Neuron (in vitro differentiated cells): ENCODE measurements around the gene UPB1.
"Not testable (repeated sequence)": the region's sequence is repeated elsewhere in the genome, so short reads cannot be mapped to it uniquely, and the experiment has no call there.

Source experiments
- H2AFZ ChIP-seq: one replicate; pipeline ENCODE4 v1.6.1; 2013; ENCODE audit warnings: low read depth, mild to moderate bottlenecking, inconsistent platforms, low read length, moderate library complexity
- H3K27me3 ChIP-seq: one replicate; pipeline ENCODE4 v1.6.1; 2013; ENCODE audit warnings: low read length; ENCODE audit not compliant: insufficient read depth
- H3K36me3 ChIP-seq: one replicate; pipeline ENCODE4 v1.6.1; 2013; ENCODE audit warnings: low read length; ENCODE audit not compliant: insufficient read depth
- H3K4me1 ChIP-seq: one replicate; pipeline ENCODE4 v1.6.1; 2013; ENCODE audit warnings: low read length; ENCODE audit not compliant: insufficient read depth
- H3K4me3 ChIP-seq: 2 replicates; pipeline ENCODE4 v1.5.1; 2013; ENCODE audit warnings: mild to moderate bottlenecking, low read length, moderate library complexity
- H3K9me3 ChIP-seq: one replicate; pipeline ENCODE4 v1.6.1; 2013; ENCODE audit warnings: low read length

UPB1 gene

GRCh38 chr22:24486501-24486921, 8.6 kb upstream of the UPB1 start:
- H3K4me1 ChIP-seq: no peaks in the 10 kb centered on the region

GRCh38 chr22:24489011-24489410, 6.1 kb upstream of the UPB1 start:
- no peak overlapping the region for H3K4me3 ChIP-seq
- H3K27me3 ChIP-seq: peaks cover 10% of the 10 kb centered on the region
- H3K9me3 ChIP-seq: no peaks in the 10 kb centered on the region
- no peaks in the 10 kb centered on the region for H3K36me3 ChIP-seq
- no peaks in the 10 kb centered on the region for H3K4me1 ChIP-seq
- no peak overlapping the region for H2AFZ ChIP-seq

More at GRCh38 chr22:24486501-24486921, 8.6 kb upstream of the UPB1 start:
- Histone ChIP-seq H2AFZ (no peak overlapping the region), H3K9me3 (no peaks in the 10 kb centered on the region), H3K36me3 (no peaks in the 10 kb centered on the region), H3K4me3 (no peak overlapping the region), H3K27me3 (peaks cover 3% of the 10 kb centered on the region)

- H2AFZ ChIP-seq, H3K9me3 ChIP-seq, H3K36me3 ChIP-seq, H3K4me1 ChIP-seq, H3K4me3 ChIP-seq: not testable (repeated sequence)
- H3K27me3 ChIP-seq: peaks cover 13% of the 10 kb centered on the region
Observed at GRCh38 chr22:24489434-24489833, 5.7 kb upstream of the UPB1 start.

- H2AFZ ChIP-seq: no peak overlapping the region
- no peaks in the 10 kb centered on the region for H3K36me3 ChIP-seq
- H3K4me3 ChIP-seq: no peak overlapping the region
- no peaks in the 10 kb centered on the region for H3K4me1 ChIP-seq
- peaks cover 2% of the 10 kb centered on the region for H3K9me3 ChIP-seq
- H3K27me3 ChIP-seq: peaks cover 34% of the 10 kb centered on the region
Observed at GRCh38 chr22:24492391-24492790, 2.7 kb upstream of the UPB1 start.

- Histone ChIP-seq H3K9me3 (peaks cover 2% of the 10 kb centered on the region), H2AFZ (no peak overlapping the region), H3K4me1 (no peaks in the 10 kb centered on the region), H3K36me3 (no peaks in the 10 kb centered on the region), H3K27me3 (peaks cover 41% of the 10 kb centered on the region), H3K4me3 (no peak overlapping the region)
Observed at GRCh38 chr22:24494167-24494527, 985 bp upstream of the UPB1 start.

GRCh38 chr22:24495365-24495675, 188 bp downstream of the UPB1 start:
- Histone ChIP-seq H3K4me3 (no peak overlapping the region), H3K27me3 (peaks cover 41% of the 10 kb centered on the region), H3K36me3 (no peaks in the 10 kb centered on the region), H3K9me3 (peaks cover 2% of the 10 kb centered on the region), H3K4me1 (peaks cover 11% of the 10 kb centered on the region), H2AFZ (no peak overlapping the region)

GRCh38 chr22:24496234-24496633, 1.1 kb downstream of the UPB1 start:
- Histone ChIP-seq H3K9me3 (peaks cover 2% of the 10 kb centered on the region), H3K27me3 (peaks cover 40% of the 10 kb centered on the region), H2AFZ (no peak overlapping the region), H3K4me1 (peaks cover 20% of the 10 kb centered on the region), H3K36me3 (no peaks in the 10 kb centered on the region), H3K4me3 (no peak overlapping the region)

- no peaks in the 10 kb centered on the region for H3K36me3 ChIP-seq
- peaks cover 25% of the 10 kb centered on the region for H3K4me1 ChIP-seq
- H3K9me3 ChIP-seq: peaks cover 2% of the 10 kb centered on the region
- H2AFZ ChIP-seq: no peak overlapping the region
- peaks cover 39% of the 10 kb centered on the region for H3K27me3 ChIP-seq
- no peak overlapping the region for H3K4me3 ChIP-seq
Observed at GRCh38 chr22:24496661-24497060, 1.5 kb downstream of the UPB1 start.

- no peak overlapping the region for H2AFZ ChIP-seq
- H3K4me1 ChIP-seq: peaks cover 34% of the 10 kb centered on the region
- peaks cover 2% of the 10 kb centered on the region for H3K9me3 ChIP-seq
- no peak overlapping the region for H3K4me3 ChIP-seq
- H3K27me3 ChIP-seq: peaks cover 39% of the 10 kb centered on the region
- no peaks in the 10 kb centered on the region for H3K36me3 ChIP-seq
Observed at GRCh38 chr22:24497841-24498258, 2.7 kb downstream of the UPB1 start.

GRCh38 chr22:24498824-24499223, 3.7 kb downstream of the UPB1 start:
- Histone ChIP-seq H3K9me3 (peaks cover 2% of the 10 kb centered on the region), H2AFZ (no peak overlapping the region), H3K27me3 (peaks cover 33% of the 10 kb centered on the region), H3K4me3 (no peak overlapping the region), H3K4me1 (peaks cover 34% of the 10 kb centered on the region), H3K36me3 (no peaks in the 10 kb centered on the region)

- H3K36me3 ChIP-seq: no peaks in the 10 kb centered on the region
- H3K9me3 ChIP-seq: peaks cover 2% of the 10 kb centered on the region
- no peak overlapping the region for H2AFZ ChIP-seq
- peaks cover 27% of the 10 kb centered on the region for H3K27me3 ChIP-seq
- no peak overlapping the region for H3K4me3 ChIP-seq
- H3K4me1 ChIP-seq: peaks cover 34% of the 10 kb centered on the region
Observed at GRCh38 chr22:24499706-24500276, 4.7 kb downstream of the UPB1 start.

GRCh38 chr22:24500277-24500820, 5.2 kb downstream of the UPB1 start:
- Histone ChIP-seq H2AFZ (no peak overlapping the region), H3K4me1 (peaks cover 34% of the 10 kb centered on the region), H3K27me3 (peaks cover 24% of the 10 kb centered on the region), H3K4me3 (no peak overlapping the region), H3K36me3 (no peaks in the 10 kb centered on the region), H3K9me3 (no peaks in the 10 kb centered on the region)

GRCh38 chr22:24501301-24502005, 6.3 kb downstream of the UPB1 start:
- H3K4me3 ChIP-seq: no peak overlapping the region
- H3K4me1 ChIP-seq: peaks cover 34% of the 10 kb centered on the region
- no peaks in the 10 kb centered on the region for H3K36me3 ChIP-seq
- H3K9me3 ChIP-seq: no peaks in the 10 kb centered on the region
- H2AFZ ChIP-seq: no peak overlapping the region
- H3K27me3 ChIP-seq: peaks cover 16% of the 10 kb centered on the region
